HG03039 (cell line): ENCODE data around the gene PGR.
"Not testable (repeated sequence)": the region's sequence is repeated elsewhere in the genome, so short reads cannot be mapped to it uniquely, and the experiment has no call there.

ENCODE experiments used
- ATAC-seq: cut with Tn5 transposase; IDR thresholded peaks from one replicate; pipeline ENCODE4 v1.9.1; 2021; ENCODE audit warnings: mild to moderate bottlenecking, moderate library complexity; ENCODE audit not compliant: unreplicated experiment

The PGR gene

GRCh38 chr11:101013702-101014101 lies 115.9 kb downstream of the PGR start:
- ATAC-seq, result not testable (repeated sequence)

GRCh38 chr11:101011881-101012280 lies 117.7 kb downstream of the PGR start:
- no peak for ATAC-seq

GRCh38 chr11:101010899-101011298 lies 118.7 kb downstream of the PGR start:
- no peak for ATAC-seq

GRCh38 chr11:101009690-101010055 lies 119.9 kb downstream of the PGR start:
- no peak for ATAC-seq

- ATAC-seq, result no peak
Measured at GRCh38 chr11:101008961-101009689, 120.5 kb downstream of the PGR start.

GRCh38 chr11:101003468-101003867 lies 126.1 kb downstream of the PGR start:
- ATAC-seq, result no peak

GRCh38 chr11:100999756-101000155 lies 129.9 kb downstream of the PGR start:
- no peak for ATAC-seq

GRCh38 chr11:100994966-100995365 lies 134.6 kb downstream of the PGR start:
- no peak for ATAC-seq

- no peak for ATAC-seq
Measured at GRCh38 chr11:100991541-100991940, 138.1 kb downstream of the PGR start.

GRCh38 chr11:100990931-100991330 lies 138.7 kb downstream of the PGR start:
- ATAC-seq, result no peak

GRCh38 chr11:100984668-100985067 lies 144.9 kb downstream of the PGR start:
- no peak for ATAC-seq

- ATAC-seq, result no peak
Measured at GRCh38 chr11:100981196-100981824, 148.3 kb downstream of the PGR start.

GRCh38 chr11:100980156-100980555 lies 149.5 kb downstream of the PGR start:
- ATAC-seq, result no peak
